ENCODE measurements around the gene RAB11FIP4.
"Not testable (repeated sequence)": the region's sequence is repeated elsewhere in the genome, so short reads cannot be mapped to it uniquely, and the experiment has no call there.

Gene RAB11FIP4

DNA sequence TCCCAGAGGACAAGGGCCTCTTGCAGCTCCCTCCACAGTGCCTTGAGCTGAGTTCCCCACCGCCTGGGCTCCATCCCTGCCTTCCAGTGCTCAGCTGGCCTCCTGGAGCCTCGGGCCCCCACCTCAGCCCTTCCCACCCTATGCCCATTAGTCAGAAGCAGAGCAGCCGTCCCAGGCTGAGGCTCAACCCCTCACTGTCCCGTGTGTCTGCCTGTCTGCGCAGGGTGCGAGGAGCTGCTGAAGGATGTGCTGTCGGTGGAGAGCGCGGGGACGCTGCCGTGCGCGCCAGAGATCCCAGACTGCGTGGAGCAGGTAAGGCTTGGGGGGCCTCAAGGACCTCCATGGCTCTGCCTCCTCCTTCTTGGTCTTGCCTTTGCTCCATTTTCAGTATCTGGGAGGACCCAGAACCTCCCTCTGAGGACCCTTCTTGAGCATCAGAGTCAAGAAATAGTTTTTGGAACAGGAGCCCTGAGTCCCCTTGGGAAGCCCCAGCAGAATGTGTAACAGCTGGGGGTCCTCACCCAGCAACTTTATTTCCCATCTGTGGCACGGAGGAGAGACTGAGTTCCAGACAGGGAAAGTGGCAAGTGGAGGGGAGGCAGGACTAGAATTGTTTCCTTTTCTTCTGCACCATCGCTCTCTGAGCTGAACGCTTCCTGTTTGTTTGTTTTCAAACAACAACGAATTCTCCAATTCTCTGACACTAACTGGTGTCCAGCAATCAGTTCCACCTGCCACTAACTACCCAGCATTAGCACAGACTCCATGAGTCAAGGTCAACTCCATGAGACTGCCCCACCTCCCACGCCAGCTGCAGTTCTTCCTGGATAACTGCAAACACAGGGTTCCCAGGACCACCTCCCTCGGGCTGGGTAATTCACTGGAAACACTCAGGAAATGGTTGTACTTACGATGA, 42.6 kb downstream of the RAB11FIP4 start:
- no peak for DNase-seq

DNA sequence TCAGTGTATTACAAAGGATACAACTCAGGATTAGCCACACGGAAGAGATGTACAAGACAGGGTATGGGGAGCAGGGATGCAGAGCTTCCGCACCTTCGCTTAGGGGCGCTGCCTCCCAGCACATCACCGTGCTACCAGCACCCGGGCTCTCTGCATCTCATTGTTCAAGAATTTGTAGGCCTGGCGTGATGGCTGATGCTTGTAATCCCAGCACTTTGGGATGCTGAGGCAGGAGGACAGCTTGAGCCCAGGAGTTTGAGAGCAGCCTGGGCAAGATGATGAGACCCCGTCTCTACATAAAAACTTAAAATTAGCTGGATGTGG, 43.2 kb downstream of the RAB11FIP4 start:
- DNase-seq, result no peak

DNA sequence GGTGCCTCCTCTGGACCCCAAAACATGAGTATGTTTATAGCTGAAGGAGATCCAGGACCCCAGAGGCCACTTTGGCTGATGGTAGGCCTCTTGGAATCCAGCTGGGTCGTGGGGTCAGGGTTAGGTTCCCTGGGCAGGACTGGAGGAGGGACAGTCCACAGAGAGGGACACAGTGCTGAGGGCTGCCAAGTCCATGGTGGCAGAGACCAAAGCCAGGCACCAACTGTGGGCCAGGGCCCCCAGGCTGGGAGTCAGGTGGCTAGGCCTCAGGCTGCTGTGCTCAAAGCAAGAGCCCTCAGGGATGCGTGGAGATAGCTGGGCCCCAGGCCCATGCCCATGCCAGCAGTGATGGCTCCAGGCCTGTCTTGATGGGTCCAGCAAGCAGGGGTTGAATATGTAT, 44.1 kb downstream of the RAB11FIP4 start:
- DNase-seq, result no peak

DNA sequence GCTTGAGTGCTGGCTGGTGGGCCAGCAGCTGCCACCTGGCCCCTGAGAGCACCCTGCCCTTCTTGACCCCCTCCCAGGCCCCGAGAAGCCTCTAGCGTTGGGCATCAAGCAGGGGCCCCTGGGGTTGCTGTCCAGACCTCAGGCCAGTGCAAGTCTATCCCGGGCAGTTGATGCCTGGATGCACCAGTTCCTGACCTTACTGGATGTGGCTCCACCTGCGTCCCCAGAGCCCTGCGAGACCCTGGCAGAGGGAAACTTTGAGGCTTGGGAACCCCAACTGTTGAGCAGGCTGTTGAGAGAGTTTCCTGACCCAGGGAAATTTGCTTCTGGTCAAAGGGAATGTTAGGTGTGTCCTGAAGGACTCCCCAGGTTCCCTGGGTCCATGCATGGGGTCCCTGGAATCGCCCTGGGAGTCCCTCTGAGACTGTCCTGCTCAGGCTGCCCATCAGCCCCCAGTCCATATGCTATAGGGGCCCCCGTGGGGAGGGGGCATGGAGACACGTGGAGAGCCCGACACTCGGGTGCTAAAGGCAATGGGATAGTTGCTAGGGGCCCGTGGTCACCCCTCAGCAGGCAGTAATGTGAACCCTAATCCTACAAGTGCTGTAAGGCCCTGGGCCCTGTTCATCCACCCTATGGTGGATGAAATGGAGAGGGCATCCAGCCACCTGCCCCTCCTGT, 46.4 kb downstream of the RAB11FIP4 start:
- no peak for DNase-seq

- DNase-seq, result no peak
These were observed 48.2 kb downstream of the RAB11FIP4 start for GRCh38 chr17:31439716-31440115.

- DNase-seq, result no peak
These were observed 50.8 kb downstream of the RAB11FIP4 start for GRCh38 chr17:31442276-31442675.

- not testable (repeated sequence) for DNase-seq
These were observed 51.4 kb downstream of the RAB11FIP4 start for GRCh38 chr17:31442856-31443255.

GRCh38 chr17:31443386-31443785, 51.9 kb downstream of the RAB11FIP4 start:
- no peak for DNase-seq

DNA sequence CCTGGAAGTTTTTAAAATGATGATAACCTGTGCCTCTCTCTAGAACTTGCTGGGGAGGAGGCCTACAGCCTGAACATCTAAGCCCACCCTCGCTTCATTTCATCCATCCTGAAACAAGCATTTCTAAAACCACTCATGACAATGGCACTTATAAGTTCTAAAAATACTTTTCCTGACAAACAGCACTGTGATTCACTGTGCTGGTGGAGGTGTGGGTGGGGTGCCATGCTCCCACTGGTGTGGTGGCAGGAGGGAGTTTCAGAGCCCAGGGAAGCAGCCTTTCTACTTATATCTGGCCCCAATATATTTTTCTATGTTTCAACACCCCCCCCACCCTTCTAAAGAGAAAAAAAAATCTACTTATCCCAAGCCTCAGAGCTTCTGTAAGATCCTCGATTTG, 52.6 kb downstream of the RAB11FIP4 start:
- DNase-seq, result no peak

GRCh38 chr17:31446195-31446967, 54.9 kb downstream of the RAB11FIP4 start:
- no peak for DNase-seq

GRCh38 chr17:31448467-31449077, 57.1 kb downstream of the RAB11FIP4 start:
- no peak for DNase-seq

- DNase-seq, result no peak
These were observed 57.6 kb downstream of the RAB11FIP4 start for GRCh38 chr17:31449111-31449510.

DNA sequence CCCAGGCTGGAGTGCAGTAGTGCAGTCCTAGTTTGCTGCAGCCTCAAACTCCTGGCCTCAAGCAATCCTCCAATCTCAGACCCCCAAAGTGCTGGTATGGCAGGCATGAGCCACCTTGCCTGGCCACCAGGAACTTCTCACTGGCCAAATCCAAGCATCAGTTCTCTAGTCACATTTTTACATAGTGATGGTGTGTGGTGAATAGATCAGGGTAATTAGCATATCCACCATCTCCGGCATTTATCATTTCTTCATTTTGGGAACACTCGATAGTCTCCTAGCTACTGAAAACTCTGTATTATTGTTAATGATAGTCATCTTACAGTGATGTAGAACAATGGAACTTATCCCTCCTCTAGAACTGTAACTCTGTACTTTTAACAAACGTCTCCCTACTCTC, 58.3 kb downstream of the RAB11FIP4 start:
- no peak for DNase-seq

- no peak for DNase-seq
These were observed 60.6 kb downstream of the RAB11FIP4 start for GRCh38 chr17:31452101-31452500.

- DNase-seq, result no peak
These were observed 61.2 kb downstream of the RAB11FIP4 start for GRCh38 chr17:31452561-31453110.

DNA sequence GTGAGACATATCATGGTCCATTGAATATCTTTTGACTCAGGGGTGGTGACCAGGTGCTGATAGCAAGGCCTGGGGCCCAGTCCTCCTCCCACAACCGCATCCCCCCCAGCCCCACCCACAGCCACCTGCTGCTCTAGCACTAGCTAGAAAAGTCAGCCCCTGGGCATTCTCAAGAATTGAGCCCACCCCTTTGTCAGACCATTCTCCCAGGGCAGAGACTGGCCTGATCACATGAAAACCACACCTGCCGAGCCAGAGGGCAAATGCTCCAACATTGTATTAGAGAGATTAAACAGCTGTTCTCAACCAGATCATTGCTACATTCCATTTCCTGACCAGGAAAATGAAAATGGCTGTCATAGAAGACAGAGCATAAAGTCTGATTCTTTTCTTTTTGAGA, 62.4 kb downstream of the RAB11FIP4 start:
- no peak for DNase-seq

DNA sequence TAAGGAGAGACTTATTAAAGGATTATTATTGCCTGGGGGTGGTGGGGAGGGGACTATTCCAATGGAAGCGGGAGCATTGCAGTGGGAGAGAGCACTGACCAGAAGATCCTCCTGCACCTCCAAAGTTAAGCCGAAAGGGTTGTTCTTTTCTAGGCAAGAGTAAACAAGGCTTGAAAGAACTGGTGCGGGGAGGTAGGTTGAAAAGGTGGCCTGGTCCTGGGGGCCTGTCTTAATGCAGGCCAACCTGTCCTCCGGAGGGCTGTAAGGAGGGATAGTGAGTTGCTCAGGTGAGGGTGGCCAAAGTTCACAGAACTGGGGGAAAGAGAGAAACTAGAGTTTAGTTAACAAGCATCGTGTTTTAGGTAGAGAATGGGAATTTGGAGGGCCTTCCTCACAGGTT, 65.3 kb downstream of the RAB11FIP4 start:
- DNase-seq, result no peak

DNA sequence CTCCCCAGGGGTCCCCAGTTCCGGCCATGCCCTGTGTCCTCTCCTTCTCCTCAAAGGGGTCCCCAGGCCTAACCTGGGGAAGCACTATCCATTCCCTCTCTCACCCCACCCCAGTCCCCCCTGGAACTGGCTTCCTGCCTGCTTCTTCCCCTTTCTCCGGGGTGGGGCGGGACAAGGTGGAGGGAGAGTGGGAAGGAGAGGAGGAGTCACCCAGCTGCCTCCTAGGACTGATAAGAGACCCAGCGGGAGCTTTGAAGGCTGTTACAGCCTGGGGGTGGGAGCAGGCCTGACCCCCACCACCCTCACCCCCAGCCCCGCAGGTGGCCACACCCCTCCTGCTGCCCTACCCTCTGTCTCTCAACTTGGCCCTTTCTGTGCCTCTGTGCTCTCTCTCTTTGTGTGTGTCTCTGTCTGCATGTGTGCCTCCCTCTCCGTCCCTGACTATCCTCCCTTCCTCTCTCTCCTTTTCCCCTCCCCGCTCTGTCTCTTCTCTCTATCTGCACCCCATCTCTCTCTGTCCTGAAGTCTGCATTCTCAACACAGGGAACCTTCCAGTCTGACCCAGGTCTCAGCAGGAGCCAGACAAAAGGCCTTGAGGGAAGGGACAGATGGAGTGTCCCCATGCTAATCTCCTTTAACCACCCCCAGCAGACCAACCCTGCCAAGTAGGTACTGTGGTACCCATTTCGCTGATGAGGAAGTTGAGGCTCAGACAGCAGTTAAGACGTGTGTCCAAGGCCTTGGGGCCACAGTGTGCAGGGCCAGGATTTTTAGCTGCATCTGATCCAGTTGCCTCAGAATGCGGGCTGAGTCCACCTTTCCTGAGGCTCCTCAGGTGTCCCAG, 66.1 kb downstream of the RAB11FIP4 start:
- no peak for DNase-seq

DNA sequence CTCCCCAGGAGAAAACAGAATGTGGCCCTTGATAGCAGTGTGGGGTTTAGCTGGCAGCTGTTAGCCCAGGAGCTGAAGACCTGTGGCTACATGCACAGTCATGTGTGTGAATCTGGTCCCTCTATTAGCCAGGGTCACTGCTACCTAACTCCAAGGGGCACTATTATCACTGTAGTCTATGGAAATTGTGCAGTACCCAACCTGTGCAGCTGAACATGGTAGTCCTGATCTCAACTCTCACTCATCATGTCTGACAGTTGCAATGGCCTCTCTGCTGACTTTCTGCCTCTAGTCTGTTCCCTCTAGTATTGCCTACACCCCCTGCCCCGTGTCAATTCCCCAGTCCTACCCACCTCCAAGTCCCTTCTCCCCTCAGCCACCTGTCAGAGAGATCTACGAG, 67.4 kb downstream of the RAB11FIP4 start:
- DNase-seq, result no peak

GRCh38 chr17:31459716-31460115, 68.2 kb downstream of the RAB11FIP4 start:
- no peak for DNase-seq

- no peak for DNase-seq
These were observed 68.8 kb downstream of the RAB11FIP4 start for GRCh38 chr17:31460226-31460721.

Measured in central memory CD4-positive, alpha-beta T cell (primary cell).